Panc1 (cell line): Measurements from ENCODE around the gene HMHB1. TPM values are rescaled to one million over a fixed set of nuclear protein-coding genes. Genes with fewer than 3 reads are reported as not detected.

ENCODE experiments used
- ATAC-seq: fragments of 200-7000 bp; cut with Tn5 transposase; 2 replicates; pipeline ENCODE4 v1.9.1; 2020; ENCODE audit warnings: mild to moderate bottlenecking, moderate library complexity
- BruUV-seq: library from RNA; stranded (reverse); fragments of 400-500 nt; replicated peaks from 2 replicates; lab custom pipeline; 2021; lab: Mats Ljungman, UMichigan
- CTCF ChIA-PET: fragments of 300-600 bp; sonication (Branson Sonifier 250); formaldehyde crosslinking; loops from one replicate; lab custom pipeline; 2022; ENCODE audit warnings: antibody characterized with exemption; lab: Charles Lee
- POLR2A ChIA-PET: fragments of 300-600 bp; sonication (Branson Sonifier 250); formaldehyde crosslinking; loops from one replicate; lab custom pipeline; 2022; ENCODE audit warnings: antibody characterized with exemption; lab: Charles Lee
- DNase-seq: peaks from one replicate; pipeline ENCODE4 v3.0.0-alpha.2; 2010; ENCODE audit warnings: low read depth, low spot score
- H3K27ac ChIP-seq: 2 replicates; pipeline ENCODE4 v1.5.1; 2011; ENCODE audit warnings: mild to moderate bottlenecking, low read length, inconsistent platforms
- H3K27me3 ChIP-seq: fragments of 200-500 bp; sonication (Bioruptor generic); 2 replicates; pipeline ENCODE4 v1.6.0; 2014; ENCODE audit warnings: low read length, inconsistent platforms; ENCODE audit not compliant: control insufficient read depth, insufficient read depth
- H3K36me3 ChIP-seq: fragments of 200-500 bp; sonication (Bioruptor generic); 2 replicates; pipeline ENCODE4 v1.5.1; 2014; ENCODE audit warnings: inconsistent platforms, mild to moderate bottlenecking, low read length, moderate library complexity; ENCODE audit not compliant: control insufficient read depth, insufficient read depth
- H3K4me1 ChIP-seq: 2 replicates; pipeline ENCODE4 v1.5.1; 2011; ENCODE audit warnings: inconsistent platforms, mild to moderate bottlenecking, low read length, moderate library complexity; ENCODE audit not compliant: control insufficient read depth, insufficient read depth
- H3K4me3 ChIP-seq, 2 experiments: 2 replicates each; pipeline ENCODE4 v1.5.1; 2011 to 2012; ENCODE audit warnings: low read depth in 2 of 2, low read length in 2 of 2, mild to moderate bottlenecking in 2 of 2, inconsistent platforms in 1 of 2, moderate library complexity in 1 of 2
- H3K9me3 ChIP-seq: fragments of 200-500 bp; sonication (Bioruptor generic); 2 replicates; pipeline ENCODE4 v1.5.1; 2014; ENCODE audit warnings: low read depth, mild to moderate bottlenecking, inconsistent platforms, low read length, moderate library complexity; ENCODE audit not compliant: control insufficient read depth, insufficient read depth
- POLR2AphosphoS5 ChIP-seq: IDR thresholded peaks from 2 replicates; pipeline ENCODE4 v1.6.1; 2012; ENCODE audit warnings: mild to moderate bottlenecking, low read depth, low read length, moderate library complexity
- SIN3A ChIP-seq: IDR thresholded peaks from 2 replicates; pipeline ENCODE4 v1.6.1; 2012; ENCODE audit warnings: low read depth, mild to moderate bottlenecking, low read length, moderate library complexity, borderline replicate concordance; ENCODE audit not compliant: insufficient read depth
- TCF7L2 ChIP-seq: IDR thresholded peaks from 2 replicates; pipeline ENCODE4 v1.6.1; 2011; ENCODE audit warnings: mild to moderate bottlenecking, low read depth, low read length, inconsistent platforms
- in situ Hi-C: cut with HindIII; loops from 2 replicates; pipeline ENCODE4 v1.10.0; 2016; ENCODE audit warnings: low sequenced_read_pairs, low pct_unique_long_range_greater_than_20kb
- intact Hi-C: fragments of 100-400 bp; cut with micrococcal nuclease; formaldehyde crosslinking; loops from one replicate; pipeline ENCODE4 v1.10.0; 2022; ENCODE audit not compliant: unreplicated experiment
- total RNA-seq: library from RNA; stranded (reverse); gene quantifications from one replicate; pipeline ENCODE4 v1.2.1, GENCODE V29; 2021; ENCODE audit not compliant: unreplicated experiment
- TF ChIP-seq, protein P1 (sequence below): fragments of 450-650 bp; IDR thresholded peaks from 2 replicates; pipeline ENCODE4 v1.5.1; 2017; ENCODE audit warnings: mild to moderate bottlenecking
- TF ChIP-seq, protein P2 (sequence below), 2 experiments: IDR thresholded peaks; 2 replicates each; pipeline ENCODE4 v1.6.1; 2011 to 2012; ENCODE audit warnings: low read depth in 2 of 2, control low read depth in 1 of 2, low read length in 1 of 2, mild to moderate bottlenecking in 1 of 2, moderate library complexity in 1 of 2; ENCODE audit not compliant: insufficient read depth in 1 of 2

Gene HMHB1
- total RNA-seq, 1 experiment from 2014 or later: not detected

DNA sequence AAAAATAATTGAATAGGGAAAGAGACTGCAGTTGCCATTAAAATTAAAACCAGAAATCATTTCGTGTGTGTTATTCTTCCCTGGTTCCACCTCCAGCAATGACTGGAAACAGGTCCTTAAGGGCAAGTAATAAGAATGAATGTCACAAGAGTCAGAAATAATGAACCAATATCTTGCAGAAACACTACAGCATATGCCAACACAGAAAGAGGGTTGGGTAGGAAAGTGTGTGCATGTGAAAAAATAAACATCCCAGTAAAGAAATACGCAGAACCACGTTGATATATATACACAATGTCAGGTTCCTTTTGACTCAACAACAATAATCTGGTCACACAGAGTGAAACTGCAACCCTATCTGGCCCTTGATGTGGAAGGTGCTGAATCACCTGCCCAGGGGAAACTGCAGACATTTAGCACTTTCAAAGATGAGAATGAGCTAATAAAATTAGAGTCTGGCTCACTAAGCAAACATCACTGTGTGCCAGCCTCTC is 15.0 kb downstream of the HMHB1 start:
- ChIA-PET POLR2A (interaction anchor here (0.6 kb wide), 1 partner anchor 428 kb away, joined by 3 read pairs; no protein-coding TSS in a partner anchor), CTCF (no interaction called here)
- DNase-seq (peak; percentile 41), ATAC-seq (no peak)
- no peak overlapping the region for H3K4me3 ChIP-seq
- H3K27me3 ChIP-seq: no peaks in the 10 kb centered on the region
- no peaks in the 10 kb centered on the region for H3K36me3 ChIP-seq
- H3K9me3 ChIP-seq: no peaks in the 10 kb centered on the region
- no peak for TF ChIP-seq TCF7L2
- TF ChIP-seq POLR2AphosphoS5: no peak
- TF ChIP-seq, protein P1, sequence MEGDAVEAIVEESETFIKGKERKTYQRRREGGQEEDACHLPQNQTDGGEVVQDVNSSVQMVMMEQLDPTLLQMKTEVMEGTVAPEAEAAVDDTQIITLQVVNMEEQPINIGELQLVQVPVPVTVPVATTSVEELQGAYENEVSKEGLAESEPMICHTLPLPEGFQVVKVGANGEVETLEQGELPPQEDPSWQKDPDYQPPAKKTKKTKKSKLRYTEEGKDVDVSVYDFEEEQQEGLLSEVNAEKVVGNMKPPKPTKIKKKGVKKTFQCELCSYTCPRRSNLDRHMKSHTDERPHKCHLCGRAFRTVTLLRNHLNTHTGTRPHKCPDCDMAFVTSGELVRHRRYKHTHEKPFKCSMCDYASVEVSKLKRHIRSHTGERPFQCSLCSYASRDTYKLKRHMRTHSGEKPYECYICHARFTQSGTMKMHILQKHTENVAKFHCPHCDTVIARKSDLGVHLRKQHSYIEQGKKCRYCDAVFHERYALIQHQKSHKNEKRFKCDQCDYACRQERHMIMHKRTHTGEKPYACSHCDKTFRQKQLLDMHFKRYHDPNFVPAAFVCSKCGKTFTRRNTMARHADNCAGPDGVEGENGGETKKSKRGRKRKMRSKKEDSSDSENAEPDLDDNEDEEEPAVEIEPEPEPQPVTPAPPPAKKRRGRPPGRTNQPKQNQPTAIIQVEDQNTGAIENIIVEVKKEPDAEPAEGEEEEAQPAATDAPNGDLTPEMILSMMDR: no peak
- TF ChIP-seq, protein P2, sequence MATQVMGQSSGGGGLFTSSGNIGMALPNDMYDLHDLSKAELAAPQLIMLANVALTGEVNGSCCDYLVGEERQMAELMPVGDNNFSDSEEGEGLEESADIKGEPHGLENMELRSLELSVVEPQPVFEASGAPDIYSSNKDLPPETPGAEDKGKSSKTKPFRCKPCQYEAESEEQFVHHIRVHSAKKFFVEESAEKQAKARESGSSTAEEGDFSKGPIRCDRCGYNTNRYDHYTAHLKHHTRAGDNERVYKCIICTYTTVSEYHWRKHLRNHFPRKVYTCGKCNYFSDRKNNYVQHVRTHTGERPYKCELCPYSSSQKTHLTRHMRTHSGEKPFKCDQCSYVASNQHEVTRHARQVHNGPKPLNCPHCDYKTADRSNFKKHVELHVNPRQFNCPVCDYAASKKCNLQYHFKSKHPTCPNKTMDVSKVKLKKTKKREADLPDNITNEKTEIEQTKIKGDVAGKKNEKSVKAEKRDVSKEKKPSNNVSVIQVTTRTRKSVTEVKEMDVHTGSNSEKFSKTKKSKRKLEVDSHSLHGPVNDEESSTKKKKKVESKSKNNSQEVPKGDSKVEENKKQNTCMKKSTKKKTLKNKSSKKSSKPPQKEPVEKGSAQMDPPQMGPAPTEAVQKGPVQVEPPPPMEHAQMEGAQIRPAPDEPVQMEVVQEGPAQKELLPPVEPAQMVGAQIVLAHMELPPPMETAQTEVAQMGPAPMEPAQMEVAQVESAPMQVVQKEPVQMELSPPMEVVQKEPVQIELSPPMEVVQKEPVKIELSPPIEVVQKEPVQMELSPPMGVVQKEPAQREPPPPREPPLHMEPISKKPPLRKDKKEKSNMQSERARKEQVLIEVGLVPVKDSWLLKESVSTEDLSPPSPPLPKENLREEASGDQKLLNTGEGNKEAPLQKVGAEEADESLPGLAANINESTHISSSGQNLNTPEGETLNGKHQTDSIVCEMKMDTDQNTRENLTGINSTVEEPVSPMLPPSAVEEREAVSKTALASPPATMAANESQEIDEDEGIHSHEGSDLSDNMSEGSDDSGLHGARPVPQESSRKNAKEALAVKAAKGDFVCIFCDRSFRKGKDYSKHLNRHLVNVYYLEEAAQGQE (IDR thresholded peaks at IDR 0.05; ENCODE audit: insufficient read depth in 1 of 2, low read depth in 2 of 2, low read length in 1 of 2): no peak
- no peak for TF ChIP-seq SIN3A
- BruUV-seq: no TSS peak
- H3K4me1 ChIP-seq: 0 out of 2 replicates have a peak, but pooled peaks cover 4% of the 10 kb centered on the region
- H3K27ac ChIP-seq: no peak overlapping the region
- in situ Hi-C loops (no loop called here), intact Hi-C loops (loop anchor here (5.0 to 10.0 kb wide), 3 partner anchors 308 to 905 kb away; no protein-coding TSS in a partner anchor)

DNA sequence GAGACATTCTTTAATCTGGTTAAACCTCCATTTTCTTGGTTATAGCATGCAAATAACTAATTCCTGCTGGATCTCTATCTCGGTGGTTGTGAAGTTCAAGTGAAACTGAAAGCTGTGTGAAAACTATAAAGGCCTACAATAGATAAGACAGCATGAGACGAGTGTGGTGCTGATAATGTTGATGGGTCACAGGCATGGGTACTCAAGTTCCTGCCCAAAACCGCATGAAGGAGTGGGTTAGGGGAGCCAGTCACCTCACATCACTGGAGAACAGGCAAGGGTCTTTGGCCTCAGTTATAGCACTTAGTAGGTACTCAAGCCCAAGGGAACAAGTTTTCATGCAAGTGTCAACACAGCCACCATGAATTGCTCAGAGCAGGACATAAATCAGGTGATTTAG is 16.7 kb downstream of the HMHB1 start:
- intact Hi-C loops: loop anchor here (5.0 to 10.0 kb wide), 3 partner anchors 306 to 906 kb away; no protein-coding TSS in a partner anchor
- Histone ChIP-seq H3K27ac (no peak overlapping the region), H3K9me3 (no peaks in the 10 kb centered on the region), H3K36me3 (no peaks in the 10 kb centered on the region), H3K27me3 (no peaks in the 10 kb centered on the region), H3K4me3 (no peak overlapping the region), H3K4me1 (0 out of 2 replicates have a peak, but pooled peaks cover 4% of the 10 kb centered on the region)
- ChIA-PET POLR2A (interaction anchor here (0.7 kb wide), 1 partner anchor 246 kb away, joined by 3 read pairs; no protein-coding TSS in a partner anchor), CTCF (no interaction called here)
- no TSS peak for BruUV-seq
- DNase-seq: no peak
- in situ Hi-C loops: no loop called here
- TF ChIP-seq POLR2AphosphoS5: no peak
- TF ChIP-seq, protein P2 (IDR thresholded peaks at IDR 0.05; ENCODE audit: insufficient read depth in 1 of 2, low read depth in 2 of 2, low read length in 1 of 2): no peak
- ATAC-seq: no peak
